ENCODE data around the gene SRD5A3. TPM values are rescaled to one million over a fixed set of nuclear protein-coding genes. Genes with fewer than 3 reads are reported as not detected.

The SRD5A3 gene
- total RNA-seq, 1 experiment from 2014 or later: 24.0 TPM

DNA sequence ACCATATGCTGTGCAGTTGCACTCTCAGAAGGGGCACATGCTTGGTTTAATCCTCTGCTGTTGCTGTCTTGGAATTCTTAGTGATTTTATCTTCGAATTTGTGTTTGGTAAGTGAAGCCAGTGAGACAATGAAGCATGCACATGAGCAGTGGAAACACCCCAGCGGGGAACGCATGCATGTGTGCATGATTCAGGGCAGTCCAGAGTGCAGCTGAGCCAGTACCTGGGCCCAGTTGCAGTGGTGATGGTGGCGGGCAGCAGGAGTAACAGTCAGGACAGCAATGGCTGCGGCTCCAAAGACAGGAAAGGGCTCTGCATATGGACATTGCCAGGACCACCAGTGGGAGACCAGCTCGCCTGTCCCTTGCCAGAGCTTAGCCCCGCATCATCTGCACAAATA is 35.5 kb downstream of the SRD5A3 start (continued):
- TF ChIP-seq, protein P1, sequence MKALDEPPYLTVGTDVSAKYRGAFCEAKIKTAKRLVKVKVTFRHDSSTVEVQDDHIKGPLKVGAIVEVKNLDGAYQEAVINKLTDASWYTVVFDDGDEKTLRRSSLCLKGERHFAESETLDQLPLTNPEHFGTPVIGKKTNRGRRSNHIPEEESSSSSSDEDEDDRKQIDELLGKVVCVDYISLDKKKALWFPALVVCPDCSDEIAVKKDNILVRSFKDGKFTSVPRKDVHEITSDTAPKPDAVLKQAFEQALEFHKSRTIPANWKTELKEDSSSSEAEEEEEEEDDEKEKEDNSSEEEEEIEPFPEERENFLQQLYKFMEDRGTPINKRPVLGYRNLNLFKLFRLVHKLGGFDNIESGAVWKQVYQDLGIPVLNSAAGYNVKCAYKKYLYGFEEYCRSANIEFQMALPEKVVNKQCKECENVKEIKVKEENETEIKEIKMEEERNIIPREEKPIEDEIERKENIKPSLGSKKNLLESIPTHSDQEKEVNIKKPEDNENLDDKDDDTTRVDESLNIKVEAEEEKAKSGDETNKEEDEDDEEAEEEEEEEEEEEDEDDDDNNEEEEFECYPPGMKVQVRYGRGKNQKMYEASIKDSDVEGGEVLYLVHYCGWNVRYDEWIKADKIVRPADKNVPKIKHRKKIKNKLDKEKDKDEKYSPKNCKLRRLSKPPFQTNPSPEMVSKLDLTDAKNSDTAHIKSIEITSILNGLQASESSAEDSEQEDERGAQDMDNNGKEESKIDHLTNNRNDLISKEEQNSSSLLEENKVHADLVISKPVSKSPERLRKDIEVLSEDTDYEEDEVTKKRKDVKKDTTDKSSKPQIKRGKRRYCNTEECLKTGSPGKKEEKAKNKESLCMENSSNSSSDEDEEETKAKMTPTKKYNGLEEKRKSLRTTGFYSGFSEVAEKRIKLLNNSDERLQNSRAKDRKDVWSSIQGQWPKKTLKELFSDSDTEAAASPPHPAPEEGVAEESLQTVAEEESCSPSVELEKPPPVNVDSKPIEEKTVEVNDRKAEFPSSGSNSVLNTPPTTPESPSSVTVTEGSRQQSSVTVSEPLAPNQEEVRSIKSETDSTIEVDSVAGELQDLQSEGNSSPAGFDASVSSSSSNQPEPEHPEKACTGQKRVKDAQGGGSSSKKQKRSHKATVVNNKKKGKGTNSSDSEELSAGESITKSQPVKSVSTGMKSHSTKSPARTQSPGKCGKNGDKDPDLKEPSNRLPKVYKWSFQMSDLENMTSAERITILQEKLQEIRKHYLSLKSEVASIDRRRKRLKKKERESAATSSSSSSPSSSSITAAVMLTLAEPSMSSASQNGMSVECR (CRISPR knock-in tag; IDR thresholded peaks at IDR 0.05; ENCODE audit: borderline replicate concordance): no peak
- TF ChIP-seq MLX (CRISPR knock-in tag; IDR thresholded peaks at IDR 0.05) (no peak), ZNF512 (CRISPR knock-in tag; IDR thresholded peaks at IDR 0.05; ENCODE audit: borderline replicate concordance) (no peak), CREM (CRISPR knock-in tag; IDR thresholded peaks at IDR 0.05) (no peak), SMAD3 (CRISPR knock-in tag; IDR thresholded peaks at IDR 0.05; ENCODE audit: borderline replicate concordance) (no peak)
- TF ChIP-seq, protein P2, sequence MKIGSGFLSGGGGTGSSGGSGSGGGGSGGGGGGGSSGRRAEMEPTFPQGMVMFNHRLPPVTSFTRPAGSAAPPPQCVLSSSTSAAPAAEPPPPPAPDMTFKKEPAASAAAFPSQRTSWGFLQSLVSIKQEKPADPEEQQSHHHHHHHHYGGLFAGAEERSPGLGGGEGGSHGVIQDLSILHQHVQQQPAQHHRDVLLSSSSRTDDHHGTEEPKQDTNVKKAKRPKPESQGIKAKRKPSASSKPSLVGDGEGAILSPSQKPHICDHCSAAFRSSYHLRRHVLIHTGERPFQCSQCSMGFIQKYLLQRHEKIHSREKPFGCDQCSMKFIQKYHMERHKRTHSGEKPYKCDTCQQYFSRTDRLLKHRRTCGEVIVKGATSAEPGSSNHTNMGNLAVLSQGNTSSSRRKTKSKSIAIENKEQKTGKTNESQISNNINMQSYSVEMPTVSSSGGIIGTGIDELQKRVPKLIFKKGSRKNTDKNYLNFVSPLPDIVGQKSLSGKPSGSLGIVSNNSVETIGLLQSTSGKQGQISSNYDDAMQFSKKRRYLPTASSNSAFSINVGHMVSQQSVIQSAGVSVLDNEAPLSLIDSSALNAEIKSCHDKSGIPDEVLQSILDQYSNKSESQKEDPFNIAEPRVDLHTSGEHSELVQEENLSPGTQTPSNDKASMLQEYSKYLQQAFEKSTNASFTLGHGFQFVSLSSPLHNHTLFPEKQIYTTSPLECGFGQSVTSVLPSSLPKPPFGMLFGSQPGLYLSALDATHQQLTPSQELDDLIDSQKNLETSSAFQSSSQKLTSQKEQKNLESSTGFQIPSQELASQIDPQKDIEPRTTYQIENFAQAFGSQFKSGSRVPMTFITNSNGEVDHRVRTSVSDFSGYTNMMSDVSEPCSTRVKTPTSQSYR (CRISPR knock-in tag; IDR thresholded peaks at IDR 0.05): no peak

DNA sequence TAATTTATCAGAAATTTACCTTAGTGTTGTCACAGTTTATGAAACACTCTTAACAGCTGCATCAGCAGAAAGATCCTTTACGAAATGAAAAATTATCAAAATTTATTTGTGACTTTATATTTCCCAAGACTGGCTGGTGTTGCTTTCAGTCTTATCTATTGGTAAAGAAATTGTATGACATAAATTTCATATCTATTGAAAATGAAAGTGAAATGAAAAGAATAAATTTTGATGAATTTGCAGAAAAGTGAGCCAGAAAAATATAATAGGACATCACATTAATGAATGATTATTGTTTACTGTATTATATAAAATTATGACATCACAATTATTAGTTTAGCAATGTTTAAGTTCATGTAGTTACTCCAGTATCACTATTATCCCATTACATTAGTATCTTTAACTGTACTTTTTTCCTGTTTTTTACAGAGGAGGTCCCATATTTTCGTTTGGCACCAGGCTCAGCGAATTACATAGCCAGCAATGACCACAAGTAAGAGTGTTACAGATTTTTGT is 36.5 kb downstream of the SRD5A3 start:
- Mint-ChIP-seq H3K4me3 (no peak overlapping the region), H3K9me3 (no peaks in the 10 kb centered on the region), H3K4me1 (peaks cover 6% of the 10 kb centered on the region), H3K36me3 (no peaks in the 10 kb centered on the region), H3K27ac (no peak overlapping the region), H3K27me3 (ENCODE audit: low read depth) (no peaks in the 10 kb centered on the region)
- CTCF ChIA-PET: no interaction called here
- no peak for ATAC-seq
- POLR2A ChIA-PET: no interaction called here
- no peak for DNase-seq (ENCODE audit: low spot score)
- TF ChIP-seq CTCF (IDR thresholded peaks at IDR 0.05) (no peak), PRRX2 (CRISPR knock-in tag; IDR thresholded peaks at IDR 0.05) (no peak), TCF7 (CRISPR knock-in tag; IDR thresholded peaks at IDR 0.05; ENCODE audit: low read depth) (no peak), STAT6 (CRISPR knock-in tag; conservative IDR thresholded peaks at IDR 0.05; ENCODE audit: low read depth) (no peak), RELA (CRISPR knock-in tag; IDR thresholded peaks at IDR 0.05; ENCODE audit: borderline replicate concordance) (no peak), USF2 (CRISPR knock-in tag; IDR thresholded peaks at IDR 0.05) (no peak), SMAD4 (CRISPR knock-in tag; IDR thresholded peaks at IDR 0.05) (no peak)
- TF ChIP-seq, protein P3, sequence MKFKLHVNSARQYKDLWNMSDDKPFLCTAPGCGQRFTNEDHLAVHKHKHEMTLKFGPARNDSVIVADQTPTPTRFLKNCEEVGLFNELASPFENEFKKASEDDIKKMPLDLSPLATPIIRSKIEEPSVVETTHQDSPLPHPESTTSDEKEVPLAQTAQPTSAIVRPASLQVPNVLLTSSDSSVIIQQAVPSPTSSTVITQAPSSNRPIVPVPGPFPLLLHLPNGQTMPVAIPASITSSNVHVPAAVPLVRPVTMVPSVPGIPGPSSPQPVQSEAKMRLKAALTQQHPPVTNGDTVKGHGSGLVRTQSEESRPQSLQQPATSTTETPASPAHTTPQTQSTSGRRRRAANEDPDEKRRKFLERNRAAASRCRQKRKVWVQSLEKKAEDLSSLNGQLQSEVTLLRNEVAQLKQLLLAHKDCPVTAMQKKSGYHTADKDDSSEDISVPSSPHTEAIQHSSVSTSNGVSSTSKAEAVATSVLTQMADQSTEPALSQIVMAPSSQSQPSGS (CRISPR knock-in tag; IDR thresholded peaks at IDR 0.05; ENCODE audit: borderline replicate concordance, low read depth): no peak

All from WTC11 (cell line).